Muscle layer of duodenum (tissue), 2 donors: Measurements from ENCODE around the gene PTPRO.

Experiments used
- H3K27ac ChIP-seq: one replicate; pipeline ENCODE4 v1.7.0; 2013; ENCODE audit warnings: mild to moderate bottlenecking, low read length
- H3K27me3 ChIP-seq: one replicate; pipeline ENCODE4 v1.7.0; 2013; ENCODE audit warnings: low read depth, mild to moderate bottlenecking, control low read depth, low read length
- H3K36me3 ChIP-seq, 2 donors: one replicate each; pipeline ENCODE4 v1.7.0; 2013; ENCODE audit warnings: low read length in 2 of 2, control low read depth in 1 of 2, mild to moderate bottlenecking in 1 of 2; ENCODE audit not compliant: insufficient read depth in 2 of 2, control insufficient read depth in 1 of 2
- H3K4me1 ChIP-seq, 2 donors: one replicate each; pipeline ENCODE4 v1.7.0; 2013; ENCODE audit warnings: low read length in 2 of 2, mild to moderate bottlenecking in 2 of 2, control low read depth in 1 of 2, moderate library complexity in 1 of 2; ENCODE audit not compliant: insufficient read depth in 2 of 2, control insufficient read depth in 1 of 2
- H3K4me3 ChIP-seq, 2 donors: one replicate each; pipeline ENCODE4 v1.7.0; 2013; ENCODE audit warnings: low read length in 2 of 2, low read depth in 1 of 2, mild to moderate bottlenecking in 1 of 2
- H3K9me3 ChIP-seq, 2 donors: one replicate each; pipeline ENCODE4 v1.7.0; 2013; ENCODE audit warnings: low read length in 2 of 2, control low read depth in 1 of 2, mild to moderate bottlenecking in 1 of 2; ENCODE audit not compliant: control insufficient read depth in 1 of 2
- donor health status: healthy.

Gene PTPRO

GRCh38 chr12:15322164-15323061, at the start of gene PTPRO:
Gene PTPRO (plus strand): TSS chr12:15322508.
- no peaks in the 10 kb centered on the region for H3K36me3 ChIP-seq
- no peaks in the 10 kb centered on the region for H3K9me3 ChIP-seq
- peak within 1 kb of the TSS; percentile 45 to 65 for H3K4me3 ChIP-seq
- no peak within 1 kb of the TSS for H3K27ac ChIP-seq
- H3K27me3 ChIP-seq = peaks cover 7% of the 10 kb centered on the region
- peaks cover 0 to 14% of the 10 kb centered on the region in 2 donors for H3K4me1 ChIP-seq

GRCh38 chr12:15273896-15274295, 48.4 kb upstream of the PTPRO start:
- no peak overlapping the region for H3K27ac ChIP-seq
- no peaks in the 10 kb centered on the region for H3K27me3 ChIP-seq
- H3K4me3 ChIP-seq = no peak overlapping the region
- no peaks in the 10 kb centered on the region for H3K9me3 ChIP-seq
- peaks cover 0 to 15% of the 10 kb centered on the region in 2 donors for H3K4me1 ChIP-seq
- no peaks in the 10 kb centered on the region for H3K36me3 ChIP-seq

GRCh38 chr12:15274561-15274967, 47.7 kb upstream of the PTPRO start:
- H3K4me1 ChIP-seq = peaks cover 0 to 21% of the 10 kb centered on the region in 2 donors
- H3K27ac ChIP-seq = no peak overlapping the region

GRCh38 chr12:15276088-15276698, 46.1 kb upstream of the PTPRO start:
- Histone ChIP-seq H3K27ac (no peak overlapping the region), H3K27me3 (no peaks in the 10 kb centered on the region), H3K36me3 (no peaks in the 10 kb centered on the region), H3K9me3 (no peaks in the 10 kb centered on the region), H3K4me1 (peaks cover 0 to 25% of the 10 kb centered on the region in 2 donors), H3K4me3 (no peak overlapping the region)

More at GRCh38 chr12:15274561-15274967, 47.7 kb upstream of the PTPRO start:
- Histone ChIP-seq H3K4me3 (no peak overlapping the region), H3K9me3 (no peaks in the 10 kb centered on the region), H3K27me3 (no peaks in the 10 kb centered on the region), H3K36me3 (no peaks in the 10 kb centered on the region)

- H3K27me3 ChIP-seq = no peaks in the 10 kb centered on the region
- peaks cover 0 to 24% of the 10 kb centered on the region in 2 donors for H3K4me1 ChIP-seq
- H3K4me3 ChIP-seq = no peak overlapping the region
- no peaks in the 10 kb centered on the region for H3K36me3 ChIP-seq
- no peak overlapping the region for H3K27ac ChIP-seq
- no peaks in the 10 kb centered on the region for H3K9me3 ChIP-seq
Measured at GRCh38 chr12:15278816-15279658, 43.3 kb upstream of the PTPRO start.

- no peaks in the 10 kb centered on the region for H3K27me3 ChIP-seq
- H3K4me3 ChIP-seq = no peak overlapping the region
- no peaks in the 10 kb centered on the region for H3K9me3 ChIP-seq
- H3K4me1 ChIP-seq = peaks cover 0 to 13% of the 10 kb centered on the region in 2 donors
- H3K36me3 ChIP-seq = no peaks in the 10 kb centered on the region
- H3K27ac ChIP-seq = no peak overlapping the region
Measured at GRCh38 chr12:15280930-15281329, 41.4 kb upstream of the PTPRO start.

- Histone ChIP-seq H3K4me1 (no peaks in the 10 kb centered on the region), H3K27me3 (no peaks in the 10 kb centered on the region), H3K4me3 (no peak overlapping the region), H3K36me3 (no peaks in the 10 kb centered on the region), H3K27ac (no peak overlapping the region), H3K9me3 (no peaks in the 10 kb centered on the region)
Measured at GRCh38 chr12:15289192-15289591, 33.1 kb upstream of the PTPRO start.

- Histone ChIP-seq H3K4me3 (no peak overlapping the region), H3K4me1 (no peaks in the 10 kb centered on the region), H3K27me3 (no peaks in the 10 kb centered on the region), H3K9me3 (no peaks in the 10 kb centered on the region), H3K36me3 (no peaks in the 10 kb centered on the region), H3K27ac (no peak overlapping the region)
Measured at GRCh38 chr12:15293731-15294130, 28.6 kb upstream of the PTPRO start.

- no peaks in the 10 kb centered on the region for H3K4me1 ChIP-seq
- H3K4me3 ChIP-seq = no peak overlapping the region
- H3K36me3 ChIP-seq = no peaks in the 10 kb centered on the region
- no peak overlapping the region for H3K27ac ChIP-seq
- H3K27me3 ChIP-seq = no peaks in the 10 kb centered on the region
- peaks cover 0 to 3% of the 10 kb centered on the region in 2 donors for H3K9me3 ChIP-seq
Measured at GRCh38 chr12:15299947-15300346, 22.4 kb upstream of the PTPRO start.

GRCh38 chr12:15304296-15304695, 18.0 kb upstream of the PTPRO start:
- Histone ChIP-seq H3K9me3 (peaks cover 0 to 3% of the 10 kb centered on the region in 2 donors), H3K27ac (no peak overlapping the region), H3K27me3 (no peaks in the 10 kb centered on the region), H3K4me3 (no peak overlapping the region), H3K36me3 (no peaks in the 10 kb centered on the region), H3K4me1 (no peaks in the 10 kb centered on the region)

GRCh38 chr12:15306605-15307004, 15.7 kb upstream of the PTPRO start:
- Histone ChIP-seq H3K36me3 (no peaks in the 10 kb centered on the region), H3K4me1 (no peaks in the 10 kb centered on the region), H3K27me3 (no peaks in the 10 kb centered on the region), H3K9me3 (no peaks in the 10 kb centered on the region), H3K4me3 (no peak overlapping the region), H3K27ac (no peak overlapping the region)
